ENCODE measurements around the gene EPB41L4B. TPM values are rescaled to one million over a fixed set of nuclear protein-coding genes. Genes with fewer than 3 reads are reported as not detected.

Gene EPB41L4B
- total and polyA plus RNA-seq, 2 of the 4 experiments (the other 2 are of a cell fraction) = 0.36 to 0.54 TPM

DNA sequence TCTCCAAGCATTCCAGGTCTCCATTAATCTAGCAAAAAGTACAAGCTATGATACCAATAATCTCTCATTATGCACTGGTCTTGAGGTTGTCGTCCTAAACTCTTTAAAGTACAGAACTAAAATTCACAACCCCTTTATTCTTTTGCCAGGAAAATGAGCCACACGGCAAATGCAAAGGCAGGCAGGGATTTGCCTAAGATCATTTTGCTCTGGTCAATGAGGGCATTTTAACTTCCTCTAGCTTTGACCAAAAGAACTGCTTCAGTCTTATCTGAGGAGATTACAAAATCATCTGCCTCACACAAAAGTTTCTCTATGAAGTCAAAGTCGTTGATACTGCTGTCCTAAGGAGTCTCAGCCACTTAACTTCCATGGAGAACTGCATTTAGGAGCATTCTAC is 51.8 kb downstream of the EPB41L4B start:
- CTCF ChIA-PET = no interaction called here
- no peak overlapping the region for H2AK5ac ChIP-seq (ENCODE audit: low read depth, low read length)

More for the DNA sequence above, 51.8 kb downstream of the EPB41L4B start:
- TF ChIP-seq FOS (IDR thresholded peaks at IDR 0.05; ENCODE audit: low read depth, low read length) (no peak), RAD21 (IDR thresholded peaks at IDR 0.05; ENCODE audit: low read length) (no peak), RCOR1 (IDR thresholded peaks at IDR 0.05; ENCODE audit: insufficient replicate concordance, low read length) (no peak), CEBPB (IDR thresholded peaks at IDR 0.05; ENCODE audit: low read depth, low read length) (no peak), RFX5 (IDR thresholded peaks at IDR 0.05; ENCODE audit: low read depth, low read length) (no peak), MAFK (IDR thresholded peaks at IDR 0.05; ENCODE audit: low read depth, low read length) (no peak), POLR2A (IDR thresholded peaks at IDR 0.05; ENCODE audit: low read depth, low read length) (no peak), BHLHE40 (IDR thresholded peaks at IDR 0.05; ENCODE audit: low read depth, low read length) (no peak), USF2 (IDR thresholded peaks at IDR 0.05; ENCODE audit: low read depth, low read length) (no peak)
- TF ChIP-seq, protein P1, sequence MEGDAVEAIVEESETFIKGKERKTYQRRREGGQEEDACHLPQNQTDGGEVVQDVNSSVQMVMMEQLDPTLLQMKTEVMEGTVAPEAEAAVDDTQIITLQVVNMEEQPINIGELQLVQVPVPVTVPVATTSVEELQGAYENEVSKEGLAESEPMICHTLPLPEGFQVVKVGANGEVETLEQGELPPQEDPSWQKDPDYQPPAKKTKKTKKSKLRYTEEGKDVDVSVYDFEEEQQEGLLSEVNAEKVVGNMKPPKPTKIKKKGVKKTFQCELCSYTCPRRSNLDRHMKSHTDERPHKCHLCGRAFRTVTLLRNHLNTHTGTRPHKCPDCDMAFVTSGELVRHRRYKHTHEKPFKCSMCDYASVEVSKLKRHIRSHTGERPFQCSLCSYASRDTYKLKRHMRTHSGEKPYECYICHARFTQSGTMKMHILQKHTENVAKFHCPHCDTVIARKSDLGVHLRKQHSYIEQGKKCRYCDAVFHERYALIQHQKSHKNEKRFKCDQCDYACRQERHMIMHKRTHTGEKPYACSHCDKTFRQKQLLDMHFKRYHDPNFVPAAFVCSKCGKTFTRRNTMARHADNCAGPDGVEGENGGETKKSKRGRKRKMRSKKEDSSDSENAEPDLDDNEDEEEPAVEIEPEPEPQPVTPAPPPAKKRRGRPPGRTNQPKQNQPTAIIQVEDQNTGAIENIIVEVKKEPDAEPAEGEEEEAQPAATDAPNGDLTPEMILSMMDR (conservative IDR thresholded peaks at IDR 0.05; ENCODE audit: low read depth, low read length) = no peak
- H3K27ac ChIP-seq (ENCODE audit: insufficient read depth, low read length) = no peak overlapping the region
- POLR2A ChIA-PET (ENCODE audit: unreplicated experiment) = no interaction called here
- no peak overlapping the region for H3K23ac ChIP-seq (ENCODE audit: low read depth, low read length)
- ATAC-seq (ENCODE audit: low read depth) (no peak), DNase-seq (no peak)
- H2BK15ac ChIP-seq (ENCODE audit: low read depth, low read length) = no peak overlapping the region
- no peaks in the 10 kb centered on the region for H3K79me1 ChIP-seq (ENCODE audit: low read depth in 1 of 2, low read length in 2 of 2)
- H4K91ac ChIP-seq (ENCODE audit: insufficient read depth, low read depth, low read length) = no peak overlapping the region
- H2AK9ac ChIP-seq (replicated peaks; ENCODE audit: low read depth, low read length, poor library complexity) = no peak overlapping the region
- no peak overlapping the region for H4K8ac ChIP-seq (ENCODE audit: low read depth in 2 of 2, low read length in 2 of 2)
- no peaks in the 10 kb centered on the region for H3K9me1 ChIP-seq (ENCODE audit: insufficient read depth, low read length)
- in situ Hi-C loops (cut with MboI; ENCODE audit: low sequenced_read_pairs) = no loop called here
- no peak overlapping the region for H2BK20ac ChIP-seq (ENCODE audit: low read depth, low read length)
- H3K14ac ChIP-seq (replicated peaks; ENCODE audit: low read depth, low read length) = no peak overlapping the region
- H3K56ac ChIP-seq (ENCODE audit: extremely low read depth, insufficient read depth, low read length) = no peak overlapping the region
- H3K18ac ChIP-seq (ENCODE audit: low read depth, low read length) = no peak overlapping the region
- peaks cover 6% of the 10 kb centered on the region for H3K27me3 ChIP-seq (ENCODE audit: control insufficient read depth, insufficient read depth, low read length)
- no peak overlapping the region for H2BK5ac ChIP-seq (ENCODE audit: low read depth, low read length, poor library complexity, severe bottlenecking)
- H3K36me3 ChIP-seq (ENCODE audit: control insufficient read depth, insufficient read depth, low read length) = no peaks in the 10 kb centered on the region
- 0 out of 2 replicates have a peak, but pooled peaks cover 3% of the 10 kb centered on the region for H3K9me3 ChIP-seq (ENCODE audit: control insufficient read depth, insufficient read depth, low read length)
- H3K4me3 ChIP-seq (ENCODE audit: insufficient read depth, low read depth, low read length) = no peak overlapping the region
- no peak overlapping the region for H3K9ac ChIP-seq (ENCODE audit: low read depth, low read length)
- intact Hi-C loops (cut with micrococcal nuclease) = no loop called here
- no peaks in the 10 kb centered on the region for H4K20me1 ChIP-seq (ENCODE audit: insufficient read depth, low read length)
- dilution Hi-C loops (cut with HindIII; ENCODE audit: low sequenced_read_pairs, unreplicated experiment) = no loop called here
- H2AFZ ChIP-seq (replicated peaks; ENCODE audit: low read length, poor library complexity) = no peak overlapping the region
- H3K4ac ChIP-seq (ENCODE audit: low read depth, low read length) = no peak overlapping the region
- no peak overlapping the region for H2BK120ac ChIP-seq (ENCODE audit: low read depth, low read length)
- no peak overlapping the region for H3K4me2 ChIP-seq (ENCODE audit: low read depth, low read length)
- no peak overlapping the region for H4K5ac ChIP-seq (ENCODE audit: low read depth, low read length)
- H3K4me1 ChIP-seq (ENCODE audit: control insufficient read depth, insufficient read depth, low read length) = no peaks in the 10 kb centered on the region
- no TSS peak for BruUV-seq (replicated peaks)
- WGBS, 2 experiments (ENCODE audit: extremely low coverage in 2 of 2, insufficient read length in 1 of 2) = 51% methylated on average over 2 of the region's 3 CpGs; no CpG with 5 or more reads in 1 of the 2 experiments

All from IMR-90 (cell line).